HG02571 (cell line): ENCODE measurements around the gene MTA2.
"Not testable (repeated sequence)": the region's sequence is repeated elsewhere in the genome, so short reads cannot be mapped to it uniquely, and the experiment has no call there.

Source experiments
- ATAC-seq: cut with Tn5 transposase; IDR thresholded peaks from one replicate; pipeline ENCODE4 v1.9.1; 2021; ENCODE audit warnings: mild to moderate bottlenecking, moderate library complexity; ENCODE audit not compliant: unreplicated experiment

MTA2 gene

DNA sequence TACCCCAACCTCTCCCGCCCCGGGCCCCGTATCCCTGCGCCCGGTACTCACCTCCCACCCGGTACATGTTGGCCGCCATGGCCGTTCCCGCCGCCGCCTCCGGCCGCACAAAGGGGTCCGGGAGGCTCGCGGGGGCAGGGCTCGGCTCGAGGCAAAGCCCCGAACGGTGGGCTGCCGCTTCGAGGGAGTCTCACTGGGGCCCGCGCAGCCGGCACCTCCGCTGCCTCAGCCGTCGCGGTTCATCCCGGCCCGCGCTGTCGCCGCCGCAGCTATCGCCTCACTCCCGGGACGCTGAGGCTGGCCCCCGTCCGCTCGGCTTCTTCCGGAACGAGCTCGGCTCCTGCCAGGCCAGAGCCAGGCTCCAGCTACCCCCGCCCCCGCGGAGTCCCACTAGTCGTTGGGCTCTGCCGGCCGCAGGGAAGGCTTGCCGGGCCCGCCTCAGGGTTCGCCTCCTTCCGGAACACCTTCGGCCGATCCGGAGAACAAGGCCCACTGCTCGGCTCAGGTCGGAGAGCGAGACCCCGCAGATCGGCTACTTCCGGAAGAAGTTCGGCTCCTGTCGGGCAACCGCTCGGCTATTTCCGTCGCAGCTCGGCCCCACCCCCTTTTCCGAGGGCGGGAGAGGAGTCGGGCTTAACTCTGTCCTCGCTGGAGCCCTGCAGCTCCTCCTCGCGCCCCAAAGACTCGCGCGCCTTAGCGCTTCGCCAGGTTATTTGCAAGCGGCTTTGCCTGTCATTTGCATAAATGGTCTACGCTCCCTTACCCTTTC is at the start of gene MTA2:
Gene MTA2, minus strand, starts transcription at position 494 of the 769 bp plus-strand sequence. Its CDS starts 415 bp downstream, at position 79.
- peak; percentile 65 for ATAC-seq

DNA sequence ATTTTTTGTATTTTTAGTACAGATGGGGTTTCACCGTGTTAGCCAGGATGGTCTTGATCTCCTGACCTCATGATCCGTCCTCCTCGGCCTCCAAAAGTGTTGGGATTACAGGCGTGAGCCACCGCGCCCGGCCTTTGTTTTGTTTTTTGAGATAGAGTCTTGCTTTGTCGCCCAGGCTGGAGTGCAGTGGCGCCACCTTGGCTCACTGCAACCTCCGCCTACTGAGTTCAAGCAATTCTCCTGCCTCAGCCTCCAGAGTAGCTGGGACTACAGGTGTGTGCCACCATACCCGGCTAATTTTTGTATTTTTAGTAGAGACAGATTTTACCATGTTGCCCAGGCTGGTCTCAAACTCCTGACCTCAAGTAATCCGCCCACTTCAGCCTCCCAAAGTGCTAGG is 48.6 kb upstream of the MTA2 start:
- ATAC-seq: not testable (repeated sequence)

GRCh38 chr11:62649486-62649885 is 47.8 kb upstream of the MTA2 start:
- ATAC-seq: no peak

GRCh38 chr11:62648967-62649364 is 47.3 kb upstream of the MTA2 start:
- no peak for ATAC-seq

GRCh38 chr11:62648185-62648966 is 46.7 kb upstream of the MTA2 start:
- ATAC-seq: no peak

- no peak for ATAC-seq
Measured at GRCh38 chr11:62647609-62648005, 45.9 kb upstream of the MTA2 start.

- ATAC-seq: no peak
Measured at GRCh38 chr11:62646825-62647608, 45.4 kb upstream of the MTA2 start.

DNA sequence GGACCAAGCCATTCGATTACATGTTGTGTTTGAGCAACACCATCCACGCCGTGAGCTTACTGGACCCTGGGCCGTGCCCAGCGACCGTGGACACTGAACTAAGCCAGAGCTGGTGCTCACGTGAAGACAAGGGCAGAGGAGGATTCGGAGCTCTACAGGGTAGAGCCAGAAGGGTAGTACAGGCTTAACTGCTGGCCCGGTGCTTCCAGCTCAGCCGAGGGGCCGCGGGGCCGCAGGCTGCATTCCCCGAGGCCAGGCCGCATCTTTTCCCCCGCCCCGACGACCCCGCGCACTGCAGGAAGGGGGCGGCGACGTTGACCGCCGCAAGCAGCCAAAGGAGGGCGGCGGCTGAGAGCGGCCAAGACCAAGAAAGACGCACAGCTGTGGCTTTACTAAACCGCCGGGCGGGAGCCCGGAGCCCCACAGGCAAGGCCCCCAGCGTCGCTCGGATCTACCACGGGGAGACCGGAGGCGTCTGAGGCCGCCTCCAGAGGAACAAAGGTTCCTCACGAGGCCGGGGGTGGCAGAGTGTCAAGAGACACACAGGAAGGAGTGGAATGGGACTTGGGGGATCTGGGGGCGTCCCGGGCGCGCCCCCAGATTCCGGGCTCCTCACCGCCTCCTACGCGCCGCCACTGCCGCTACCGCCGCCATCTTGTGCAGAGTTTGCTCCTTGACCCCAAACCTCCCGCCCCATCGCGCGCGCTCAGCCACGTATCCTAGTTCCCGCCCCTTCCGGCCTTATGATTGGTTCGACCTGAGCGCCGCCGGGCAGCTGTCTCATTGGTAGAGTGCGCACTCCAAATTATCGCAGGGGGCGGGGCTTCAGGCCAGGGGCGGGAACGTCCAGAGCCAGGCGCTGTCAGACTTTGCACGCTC is 44.5 kb upstream of the MTA2 start, which contains the start of gene GANAB:
Gene GANAB, minus strand, starts transcription at position 668 of the 879 bp plus-strand sequence. Its CDS starts 14 bp downstream, at position 654.
- ATAC-seq: peak; percentile 96

DNA sequence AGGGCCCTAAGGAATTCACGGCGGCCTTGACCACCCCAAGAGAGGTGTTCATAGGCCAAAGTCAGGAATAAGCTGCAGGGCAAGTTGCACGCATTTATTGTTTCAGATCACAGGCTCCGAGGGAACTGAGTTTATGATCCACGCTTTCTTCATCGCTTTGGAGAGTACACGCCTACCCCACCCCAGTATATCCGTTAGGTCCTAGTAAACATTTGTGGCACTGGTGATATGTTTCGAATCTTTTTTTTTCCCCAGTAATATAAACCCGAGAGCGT is 43.9 kb upstream of the MTA2 start:
- no peak for ATAC-seq

- no peak for ATAC-seq
Measured at GRCh38 chr11:62644220-62644619, 42.6 kb upstream of the MTA2 start.

DNA sequence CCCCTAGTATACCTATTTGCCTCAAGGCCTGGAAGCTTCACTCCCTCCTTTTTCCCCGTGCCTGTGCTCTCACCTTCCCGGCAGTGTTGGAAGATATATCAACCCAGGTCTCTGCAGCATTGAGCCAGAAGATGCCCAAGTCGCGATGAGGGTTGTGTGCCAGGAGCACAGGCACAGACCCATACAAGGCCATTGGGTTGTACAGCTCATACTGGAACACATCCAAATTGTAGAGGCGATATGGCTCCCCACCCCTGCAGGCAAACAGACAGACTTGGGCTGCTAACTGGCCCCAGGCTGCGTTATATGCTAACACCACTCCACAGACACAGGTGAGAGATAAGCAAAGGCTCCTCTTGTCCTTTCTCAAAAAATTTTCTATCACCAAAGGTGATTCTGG is 30.8 kb upstream of the MTA2 start:
- ATAC-seq: no peak

DNA sequence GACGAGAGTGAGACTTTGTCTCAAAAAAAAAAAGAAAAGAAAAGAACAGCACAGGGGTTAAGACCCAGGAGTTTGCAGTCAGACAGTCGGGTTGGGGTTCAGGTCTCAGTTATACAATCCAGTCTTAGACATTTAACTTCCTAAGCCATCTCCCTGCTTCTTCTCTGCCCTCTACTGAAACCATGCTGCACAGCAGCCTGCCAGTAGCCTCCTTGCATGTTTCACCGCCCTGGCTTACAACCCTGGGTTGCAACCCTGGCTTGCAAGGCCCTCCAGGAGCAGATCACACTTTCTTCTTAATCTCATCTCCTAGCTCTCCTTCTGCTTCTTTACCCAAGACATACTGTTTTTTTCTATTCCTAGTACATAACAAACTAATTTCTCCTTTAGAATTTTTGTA is 26.0 kb upstream of the MTA2 start:
- ATAC-seq: no peak

GRCh38 chr11:62622476-62623089 is 20.9 kb upstream of the MTA2 start:
- no peak for ATAC-seq

GRCh38 chr11:62621567-62622470 is 20.2 kb upstream of the MTA2 start, which contains the start of gene B3GAT3:
TSS of gene B3GAT3 (minus strand) at chr11:62621986. CDS start at chr11:62621947, 39 bp downstream.
- peak; percentile 93 for ATAC-seq

DNA sequence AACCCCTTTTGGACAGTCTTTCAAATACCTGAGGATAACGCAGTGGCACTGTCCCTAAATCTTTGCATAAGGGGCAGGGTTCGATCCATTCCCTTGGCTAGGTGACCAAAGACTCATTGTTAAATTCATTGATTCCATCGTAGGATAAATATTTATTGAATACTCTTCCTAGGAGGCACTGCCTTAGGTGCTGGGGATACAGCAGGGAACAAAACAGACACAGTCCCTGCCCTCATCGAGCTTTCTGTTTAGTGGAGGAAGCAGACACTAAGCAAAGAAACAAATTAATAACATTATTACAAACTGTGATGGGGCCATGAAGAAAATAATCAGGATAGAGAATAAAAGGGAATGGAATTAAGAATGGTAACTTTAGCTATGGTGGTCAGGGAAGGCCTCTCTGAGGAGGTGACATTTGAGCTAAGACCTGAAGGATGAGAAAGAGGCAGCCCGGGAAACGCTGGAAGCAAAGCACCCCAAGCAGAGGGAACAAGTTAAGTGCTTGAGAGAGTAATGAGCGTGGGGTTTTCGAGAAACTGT is 19.4 kb upstream of the MTA2 start:
- ATAC-seq: no peak

- not testable (repeated sequence) for ATAC-seq
Measured at GRCh38 chr11:62616957-62617356, 15.3 kb upstream of the MTA2 start.

- ATAC-seq: no peak
Measured at GRCh38 chr11:62615521-62615920, 13.9 kb upstream of the MTA2 start.

- ATAC-seq: no peak
Measured at GRCh38 chr11:62614275-62614674, 12.6 kb upstream of the MTA2 start.
